PC-9 (cell line): ENCODE measurements around the gene CRB3.

ENCODE experiments used
- CTCF ChIP-seq: fragments of 200-600 bp; sonication (generic); conservative IDR thresholded peaks from 2 replicates; pipeline ENCODE4 v1.6.1; 2017; ENCODE audit warnings: mixed run types, antibody characterized with exemption, mild to moderate bottlenecking, moderate library complexity
- EZH2 ChIP-seq: fragments of 200-600 bp; sonication (generic); IDR thresholded peaks from 2 replicates; pipeline ENCODE4 v1.8.0; 2017; ENCODE audit warnings: antibody characterized with exemption, low read depth

GRCh38 chr19:6476155-6476895 lies 12.3 kb downstream of the CRB3 start:
- TF ChIP-seq CTCF = no peak
- no peak for TF ChIP-seq EZH2
